IMR-90 (cell line): ENCODE data around the gene ANP32B. TPM values are rescaled to one million over a fixed set of nuclear protein-coding genes. Genes with fewer than 3 reads are reported as not detected.

Experiments used
- ATAC-seq: fragments of 200-7000 bp; cut with Tn5 transposase; 2 replicates; pipeline ENCODE4 v1.9.1; 2020; ENCODE audit warnings: low read depth, mild to moderate bottlenecking, moderate library complexity
- BruUV-seq: library from RNA; stranded (reverse); fragments of 400-500 nt; replicated peaks from 2 replicates; lab custom pipeline; 2021; lab: Mats Ljungman, UMichigan
- CTCF ChIA-PET: fragments of 300-600 bp; formaldehyde crosslinking; extraction: SDS; loops from one replicate; lab custom pipeline; 2021; ENCODE audit warnings: antibody characterized with exemption; lab: Yijun Ruan, JAX
- POLR2A ChIA-PET: fragments of 300-600 bp; sonication (Branson Sonifier 250); formaldehyde crosslinking; loops from one replicate; lab custom pipeline; 2022; ENCODE audit warnings: antibody characterized with exemption; ENCODE audit not compliant: unreplicated experiment; lab: Charles Lee
- DNase-seq: peaks from one replicate; pipeline ENCODE4 v3.0.0; 2013
- H2AFZ ChIP-seq: replicated peaks from 2 replicates; pipeline ENCODE3; 2013; ENCODE audit warnings: low read length, mild to moderate bottlenecking; ENCODE audit not compliant: poor library complexity
- H2AK5ac ChIP-seq: 2 replicates; pipeline ENCODE4 v1.6.1; 2013; ENCODE audit warnings: low read depth, low read length, inconsistent platforms
- H2AK9ac ChIP-seq: replicated peaks from 2 replicates; pipeline ENCODE3; 2013; ENCODE audit warnings: mild to moderate bottlenecking, low read depth, low read length, moderate library complexity; ENCODE audit not compliant: poor library complexity
- H2BK120ac ChIP-seq: 2 replicates; pipeline ENCODE4 v1.6.1; 2013; ENCODE audit warnings: low read depth, low read length, inconsistent platforms
- H2BK15ac ChIP-seq: 3 replicates; pipeline ENCODE4 v1.6.1; 2013; ENCODE audit warnings: low read depth, low read length, inconsistent platforms
- H2BK20ac ChIP-seq: 2 replicates; pipeline ENCODE4 v1.6.1; 2013; ENCODE audit warnings: low read depth, mild to moderate bottlenecking, inconsistent platforms, low read length, moderate library complexity
- H2BK5ac ChIP-seq: 2 replicates; pipeline ENCODE4 v1.6.1; 2013; ENCODE audit warnings: mild to moderate bottlenecking, low read depth, low read length, inconsistent platforms; ENCODE audit not compliant: poor library complexity, severe bottlenecking
- H3K14ac ChIP-seq: replicated peaks from 2 replicates; pipeline ENCODE4 v1.6.1; 2013; ENCODE audit warnings: low read depth, low read length, inconsistent platforms
- H3K18ac ChIP-seq: 2 replicates; pipeline ENCODE4 v1.6.1; 2013; ENCODE audit warnings: low read depth, low read length, control low read depth
- H3K23ac ChIP-seq: 2 replicates; pipeline ENCODE4 v1.6.1; 2013; ENCODE audit warnings: low read depth, low read length, inconsistent platforms
- H3K27ac ChIP-seq: 2 replicates; pipeline ENCODE4 v1.5.1; 2013; ENCODE audit warnings: mild to moderate bottlenecking, control low read depth, low read length; ENCODE audit not compliant: insufficient read depth
- H3K27me3 ChIP-seq: 2 replicates; pipeline ENCODE4 v1.6.1; 2013; ENCODE audit warnings: low read length; ENCODE audit not compliant: control insufficient read depth, insufficient read depth
- H3K36me3 ChIP-seq: 2 replicates; pipeline ENCODE4 v1.6.1; 2013; ENCODE audit warnings: low read length, mixed read lengths; ENCODE audit not compliant: control insufficient read depth, insufficient read depth
- H3K4ac ChIP-seq: 2 replicates; pipeline ENCODE4 v1.6.1; 2013; ENCODE audit warnings: low read depth, low read length, inconsistent platforms
- H3K4me1 ChIP-seq: 2 replicates; pipeline ENCODE4 v1.6.1; 2013; ENCODE audit warnings: low read length, mixed read lengths; ENCODE audit not compliant: control insufficient read depth, insufficient read depth
- H3K4me2 ChIP-seq: 2 replicates; pipeline ENCODE4 v1.6.1; 2013; ENCODE audit warnings: low read depth, mild to moderate bottlenecking, control low read depth, low read length, moderate library complexity
- H3K4me3 ChIP-seq: 2 replicates; pipeline ENCODE4 v1.5.1; 2013; ENCODE audit warnings: low read depth, mild to moderate bottlenecking, control low read depth, low read length, moderate library complexity; ENCODE audit not compliant: insufficient read depth
- H3K56ac ChIP-seq: 2 replicates; pipeline ENCODE4 v1.6.1; 2013; ENCODE audit warnings: low read length, inconsistent platforms; ENCODE audit not compliant: insufficient read depth; ENCODE audit errors: extremely low read depth
- H3K79me1 ChIP-seq, 2 experiments: 2 replicates each; pipeline ENCODE4 v1.6.1; 2013; ENCODE audit warnings: low read length in 2 of 2, inconsistent platforms in 1 of 2, low read depth in 1 of 2
- H3K9ac ChIP-seq: 2 replicates; pipeline ENCODE4 v1.6.1; 2013; ENCODE audit warnings: low read depth, low read length, control low read depth
- H3K9me1 ChIP-seq: 2 replicates; pipeline ENCODE4 v1.6.1; 2013; ENCODE audit warnings: low read length, inconsistent platforms; ENCODE audit not compliant: insufficient read depth
- H3K9me3 ChIP-seq: 2 replicates; pipeline ENCODE4 v1.6.1; 2013; ENCODE audit warnings: low read length; ENCODE audit not compliant: control insufficient read depth, insufficient read depth
- H4K20me1 ChIP-seq: 2 replicates; pipeline ENCODE4 v1.6.1; 2013; ENCODE audit warnings: low read length, inconsistent platforms; ENCODE audit not compliant: insufficient read depth
- H4K5ac ChIP-seq: 2 replicates; pipeline ENCODE4 v1.6.1; 2013; ENCODE audit warnings: mild to moderate bottlenecking, low read depth, low read length, control low read depth
- H4K8ac ChIP-seq, 2 experiments: 2 replicates each; pipeline ENCODE4 v1.6.1; 2013; ENCODE audit warnings: low read depth in 2 of 2, low read length in 2 of 2, control low read depth in 1 of 2, inconsistent platforms in 1 of 2
- H4K91ac ChIP-seq: 2 replicates; pipeline ENCODE4 v1.6.1; 2013; ENCODE audit warnings: low read depth, low read length, inconsistent platforms; ENCODE audit not compliant: insufficient read depth
- CEBPB ChIP-seq: IDR thresholded peaks from 2 replicates; pipeline ENCODE4 v1.6.1; 2012; ENCODE audit warnings: low read depth, low read length, improper control_type of control experiment
- CHD1 ChIP-seq: IDR thresholded peaks from 2 replicates; pipeline ENCODE4 v1.6.1; 2012; ENCODE audit warnings: low read depth, low read length, improper control_type of control experiment
- FOS ChIP-seq: fragments of 150-350 bp; IDR thresholded peaks from 2 replicates; pipeline ENCODE4 v1.6.1; 2016; ENCODE audit warnings: low read depth, low read length
- MAFK ChIP-seq: IDR thresholded peaks from 2 replicates; pipeline ENCODE4 v1.6.1; 2012; ENCODE audit warnings: low read depth, low read length, improper control_type of control experiment
- MAZ ChIP-seq: IDR thresholded peaks from 2 replicates; pipeline ENCODE4 v1.6.1; 2012; ENCODE audit warnings: low read depth, mild to moderate bottlenecking, low read length, improper control_type of control experiment, moderate library complexity, borderline replicate concordance
- MXI1 ChIP-seq: IDR thresholded peaks from 2 replicates; pipeline ENCODE4 v1.6.1; 2012; ENCODE audit warnings: low read depth, mild to moderate bottlenecking, low read length, moderate library complexity, borderline replicate concordance
- NFE2L2 ChIP-seq: fragments of 150-350 bp; IDR thresholded peaks from 2 replicates; pipeline ENCODE4 v1.6.1; 2016; ENCODE audit warnings: low read depth, mild to moderate bottlenecking, low read length
- POLR2A ChIP-seq: IDR thresholded peaks from 2 replicates; pipeline ENCODE4 v1.6.1; 2012; ENCODE audit warnings: mild to moderate bottlenecking, low read depth, low read length
- RAD21 ChIP-seq: IDR thresholded peaks from 2 replicates; pipeline ENCODE4 v1.6.1; 2012; ENCODE audit warnings: low read length, improper control_type of control experiment
- RCOR1 ChIP-seq: IDR thresholded peaks from 2 replicates; pipeline ENCODE4 v1.6.1; 2012; ENCODE audit warnings: mild to moderate bottlenecking, low read length, improper control_type of control experiment; ENCODE audit not compliant: insufficient replicate concordance
- RFX5 ChIP-seq: IDR thresholded peaks from 2 replicates; pipeline ENCODE4 v1.8.0; 2012; ENCODE audit warnings: low read depth, mild to moderate bottlenecking, low read length, moderate library complexity
- dilution Hi-C: fragments of 300-500 bp; cut with HindIII; formaldehyde crosslinking; loops from one replicate; pipeline ENCODE4 v1.14.3; 2018; ENCODE audit warnings: low sequenced_read_pairs; ENCODE audit not compliant: unreplicated experiment
- in situ Hi-C: fragments of 300-500 bp; cut with MboI; formaldehyde crosslinking; loops from 3 replicates; pipeline ENCODE4 v1.14.3; 2019; ENCODE audit warnings: low sequenced_read_pairs, inconsistent platforms, mixed read lengths
- intact Hi-C: fragments of 100-400 bp; cut with micrococcal nuclease; formaldehyde crosslinking; loops from 2 replicates; pipeline ENCODE4 v1.10.0; 2022
- polyA plus RNA-seq, 3 experiments: library from polyadenylated mRNA; depleted of rRNA; stranded (reverse); fragments of >200 nt; gene quantifications; 2 replicates each; pipeline ENCODE4 v1.2.3, GENCODE V29; 2012; ENCODE audit warnings: low replicate concordance in 1 of 3
- total RNA-seq: library from RNA; depleted of rRNA; stranded (reverse); fragments of >200 nt; gene quantifications from 2 replicates; pipeline ENCODE4 v1.2.3, GENCODE V29; 2012
- TF ChIP-seq, protein P1 (sequence below): fragments of 150-350 bp; IDR thresholded peaks from 2 replicates; pipeline ENCODE4 v1.6.1; 2017; ENCODE audit warnings: mild to moderate bottlenecking, antibody characterized with exemption, low read length, low read depth
- TF ChIP-seq, protein P2 (sequence below): conservative IDR thresholded peaks from 2 replicates; pipeline ENCODE4 v1.5.1; 2012; ENCODE audit warnings: mild to moderate bottlenecking, low read depth, low read length, improper control_type of control experiment

Gene ANP32B
- total and polyA plus RNA-seq, 2 of the 4 experiments (the other 2 are of a cell fraction) = 3.9 to 46.8 TPM

DNA sequence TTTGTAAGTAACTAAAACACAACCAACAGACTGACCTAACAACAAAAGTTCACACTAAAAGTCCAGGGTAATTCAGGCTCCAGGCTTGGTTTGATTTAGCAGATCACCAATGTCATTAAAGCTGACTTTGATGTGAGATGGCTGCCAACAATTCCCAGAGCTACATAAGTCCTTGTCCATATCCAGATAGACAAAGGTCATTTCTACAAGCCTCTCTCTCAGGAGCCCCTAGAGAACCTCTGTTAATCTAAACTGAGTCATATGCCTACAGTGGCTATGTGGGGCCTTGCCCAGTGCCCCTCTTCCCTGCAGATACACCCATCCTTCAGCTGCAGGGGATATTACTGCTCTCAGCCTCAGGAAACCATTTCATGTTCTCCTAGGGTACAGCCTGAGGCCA lies 18.2 kb upstream of the ANP32B start:
- Histone ChIP-seq H3K9me1 (no peaks in the 10 kb centered on the region), H4K8ac (no peak overlapping the region), H4K20me1 (no peaks in the 10 kb centered on the region), H3K14ac (no peak overlapping the region), H3K79me1 (no peaks in the 10 kb centered on the region), H2AK5ac (no peak overlapping the region), H2BK120ac (no peak overlapping the region), H3K36me3 (no peaks in the 10 kb centered on the region), H2AK9ac (no peak overlapping the region), H3K4me2 (no peak overlapping the region), H2AFZ (no peak overlapping the region), H3K4me1 (no peaks in the 10 kb centered on the region), H3K9me3 (no peaks in the 10 kb centered on the region), H4K5ac (no peak overlapping the region), H3K56ac (no peak overlapping the region), H3K23ac (no peak overlapping the region), H4K91ac (no peak overlapping the region), H3K18ac (no peak overlapping the region), H3K27ac (no peak overlapping the region), H2BK15ac (no peak overlapping the region), H3K4ac (no peak overlapping the region), H2BK5ac (no peak overlapping the region), H3K27me3 (peaks cover 28% of the 10 kb centered on the region), H3K9ac (no peak overlapping the region), H3K4me3 (no peak overlapping the region), H2BK20ac (no peak overlapping the region)
- TF ChIP-seq RFX5 (no peak), CEBPB (no peak), MAFK (no peak), POLR2A (no peak), RAD21 (no peak), CHD1 (no peak), RCOR1 (no peak), FOS (no peak), MAZ (no peak), MXI1 (no peak), NFE2L2 (no peak)
- TF ChIP-seq, protein P1, sequence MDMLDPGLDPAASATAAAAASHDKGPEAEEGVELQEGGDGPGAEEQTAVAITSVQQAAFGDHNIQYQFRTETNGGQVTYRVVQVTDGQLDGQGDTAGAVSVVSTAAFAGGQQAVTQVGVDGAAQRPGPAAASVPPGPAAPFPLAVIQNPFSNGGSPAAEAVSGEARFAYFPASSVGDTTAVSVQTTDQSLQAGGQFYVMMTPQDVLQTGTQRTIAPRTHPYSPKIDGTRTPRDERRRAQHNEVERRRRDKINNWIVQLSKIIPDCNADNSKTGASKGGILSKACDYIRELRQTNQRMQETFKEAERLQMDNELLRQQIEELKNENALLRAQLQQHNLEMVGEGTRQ = no peak
- TF ChIP-seq, protein P2, sequence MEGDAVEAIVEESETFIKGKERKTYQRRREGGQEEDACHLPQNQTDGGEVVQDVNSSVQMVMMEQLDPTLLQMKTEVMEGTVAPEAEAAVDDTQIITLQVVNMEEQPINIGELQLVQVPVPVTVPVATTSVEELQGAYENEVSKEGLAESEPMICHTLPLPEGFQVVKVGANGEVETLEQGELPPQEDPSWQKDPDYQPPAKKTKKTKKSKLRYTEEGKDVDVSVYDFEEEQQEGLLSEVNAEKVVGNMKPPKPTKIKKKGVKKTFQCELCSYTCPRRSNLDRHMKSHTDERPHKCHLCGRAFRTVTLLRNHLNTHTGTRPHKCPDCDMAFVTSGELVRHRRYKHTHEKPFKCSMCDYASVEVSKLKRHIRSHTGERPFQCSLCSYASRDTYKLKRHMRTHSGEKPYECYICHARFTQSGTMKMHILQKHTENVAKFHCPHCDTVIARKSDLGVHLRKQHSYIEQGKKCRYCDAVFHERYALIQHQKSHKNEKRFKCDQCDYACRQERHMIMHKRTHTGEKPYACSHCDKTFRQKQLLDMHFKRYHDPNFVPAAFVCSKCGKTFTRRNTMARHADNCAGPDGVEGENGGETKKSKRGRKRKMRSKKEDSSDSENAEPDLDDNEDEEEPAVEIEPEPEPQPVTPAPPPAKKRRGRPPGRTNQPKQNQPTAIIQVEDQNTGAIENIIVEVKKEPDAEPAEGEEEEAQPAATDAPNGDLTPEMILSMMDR = no peak
- dilution Hi-C loops = no loop called here
- in situ Hi-C loops = no loop called here
- intact Hi-C loops = no loop called here
- CTCF ChIA-PET = no interaction called here
- no peak for DNase-seq
- BruUV-seq = no TSS peak
- no peak for ATAC-seq
- POLR2A ChIA-PET = no interaction called here
